Rectal smooth muscle tissue (tissue), 1 donor: ENCODE results near the gene MYO18B.
A peak's percentile ranks its signal among the peaks of the same experiment; 100 is the strongest.
"Not testable (repeated sequence)": the region's sequence is repeated elsewhere in the genome, so short reads cannot be mapped to it uniquely, and the experiment has no call there.

Experiments used
- H3K27ac ChIP-seq: one replicate; pipeline ENCODE4 v1.7.0; 2013; ENCODE audit warnings: low read depth, low read length, inconsistent platforms
- H3K27me3 ChIP-seq: one replicate; pipeline ENCODE4 v1.7.0; 2013; ENCODE audit warnings: low read length; ENCODE audit not compliant: control insufficient read depth, insufficient read depth
- H3K36me3 ChIP-seq: one replicate; pipeline ENCODE4 v1.7.0; 2013; ENCODE audit warnings: low read length; ENCODE audit not compliant: control insufficient read depth, insufficient read depth
- H3K4me1 ChIP-seq: one replicate; pipeline ENCODE4 v1.7.0; 2013; ENCODE audit warnings: low read length; ENCODE audit not compliant: control insufficient read depth, insufficient read depth
- H3K4me3 ChIP-seq: one replicate; pipeline ENCODE4 v1.7.0; 2013; ENCODE audit warnings: low read length
- H3K9ac ChIP-seq: one replicate; pipeline ENCODE4 v1.7.0; 2013; ENCODE audit warnings: low read length

MYO18B gene

GRCh38 chr22:25702571-25703167 lies 39.3 kb upstream of the MYO18B start:
- Histone ChIP-seq H3K4me3 (no peak overlapping the region), H3K4me1 (no peaks in the 10 kb centered on the region), H3K27ac (no peak overlapping the region), H3K36me3 (no peaks in the 10 kb centered on the region), H3K9ac (no peak overlapping the region), H3K27me3 (no peaks in the 10 kb centered on the region)

DNA sequence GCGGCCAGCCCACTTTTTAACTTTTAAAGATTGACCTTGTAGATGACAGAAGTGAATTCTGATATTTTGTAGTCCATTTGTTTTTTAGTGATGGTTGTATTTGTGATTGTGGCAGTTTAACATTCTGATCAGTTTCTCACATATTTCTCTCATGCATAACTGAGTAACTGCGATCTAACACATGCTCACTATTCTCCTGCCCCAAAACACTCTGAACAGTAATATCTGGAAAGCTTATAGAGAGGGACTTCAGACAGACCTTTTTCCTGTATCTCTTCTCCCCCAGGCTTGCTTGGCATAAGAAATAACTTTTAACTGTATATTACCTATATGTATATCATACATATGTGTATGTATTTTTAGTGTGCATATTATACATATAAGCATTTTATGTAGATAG lies 37.3 kb upstream of the MYO18B start:
- no peaks in the 10 kb centered on the region for H3K4me1 ChIP-seq
- H3K9ac ChIP-seq = no peak overlapping the region
- no peak overlapping the region for H3K27ac ChIP-seq
- no peak overlapping the region for H3K4me3 ChIP-seq
- no peaks in the 10 kb centered on the region for H3K27me3 ChIP-seq
- no peaks in the 10 kb centered on the region for H3K36me3 ChIP-seq

- H3K9ac ChIP-seq = no peak overlapping the region
- H3K36me3 ChIP-seq = no peaks in the 10 kb centered on the region
- no peak overlapping the region for H3K27ac ChIP-seq
- no peaks in the 10 kb centered on the region for H3K27me3 ChIP-seq
- no peak overlapping the region for H3K4me3 ChIP-seq
- no peaks in the 10 kb centered on the region for H3K4me1 ChIP-seq
These were observed 35.8 kb upstream of the MYO18B start for GRCh38 chr22:25706197-25706596.

DNA sequence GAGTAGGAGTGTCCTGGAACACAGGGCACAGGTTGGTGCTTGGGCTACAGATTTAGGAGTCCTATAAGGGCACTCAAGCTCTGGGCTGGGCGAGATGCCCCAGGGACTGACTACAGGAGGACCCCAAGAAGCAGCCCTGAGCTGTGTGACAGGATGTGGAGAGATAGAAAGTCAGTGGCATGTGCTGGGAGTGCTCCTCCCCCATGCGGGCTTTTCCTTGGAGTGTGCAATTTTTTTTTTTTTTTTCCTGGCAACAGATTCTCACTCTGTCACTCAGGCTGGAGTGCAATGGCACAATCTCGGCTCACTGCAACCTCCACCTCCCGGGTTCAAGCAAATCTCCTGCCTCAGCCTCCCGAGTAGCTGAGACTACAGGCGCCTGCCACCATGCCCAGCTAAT lies 33.6 kb upstream of the MYO18B start:
- not testable (repeated sequence) for H3K4me1 ChIP-seq, H3K36me3 ChIP-seq, H3K9ac ChIP-seq, H3K27ac ChIP-seq, H3K27me3 ChIP-seq, H3K4me3 ChIP-seq

GRCh38 chr22:25709758-25710157 lies 32.2 kb upstream of the MYO18B start:
- H3K4me1 ChIP-seq = no peaks in the 10 kb centered on the region
- no peak overlapping the region for H3K9ac ChIP-seq
- H3K27me3 ChIP-seq = no peaks in the 10 kb centered on the region
- H3K36me3 ChIP-seq = no peaks in the 10 kb centered on the region
- H3K4me3 ChIP-seq = no peak overlapping the region
- H3K27ac ChIP-seq = no peak overlapping the region

GRCh38 chr22:25710501-25710900 lies 31.5 kb upstream of the MYO18B start:
- no peak overlapping the region for H3K4me3 ChIP-seq
- H3K27me3 ChIP-seq = no peaks in the 10 kb centered on the region
- H3K4me1 ChIP-seq = no peaks in the 10 kb centered on the region
- H3K27ac ChIP-seq = no peak overlapping the region
- no peaks in the 10 kb centered on the region for H3K36me3 ChIP-seq
- no peak overlapping the region for H3K9ac ChIP-seq

GRCh38 chr22:25711491-25711890 lies 30.5 kb upstream of the MYO18B start:
- no peaks in the 10 kb centered on the region for H3K27me3 ChIP-seq
- no peaks in the 10 kb centered on the region for H3K4me1 ChIP-seq
- H3K9ac ChIP-seq = no peak overlapping the region
- no peaks in the 10 kb centered on the region for H3K36me3 ChIP-seq
- H3K4me3 ChIP-seq = no peak overlapping the region
- no peak overlapping the region for H3K27ac ChIP-seq

- Histone ChIP-seq H3K27ac (no peak overlapping the region), H3K36me3 (no peaks in the 10 kb centered on the region), H3K27me3 (no peaks in the 10 kb centered on the region), H3K4me1 (no peaks in the 10 kb centered on the region), H3K9ac (no peak overlapping the region), H3K4me3 (no peak overlapping the region)
These were observed 29.2 kb upstream of the MYO18B start for GRCh38 chr22:25712661-25713400.

- H3K36me3 ChIP-seq = no peaks in the 10 kb centered on the region
- H3K4me3 ChIP-seq = no peak overlapping the region
- no peaks in the 10 kb centered on the region for H3K27me3 ChIP-seq
- no peak overlapping the region for H3K27ac ChIP-seq
- H3K9ac ChIP-seq = no peak overlapping the region
- H3K4me1 ChIP-seq = no peaks in the 10 kb centered on the region
These were observed 27.9 kb upstream of the MYO18B start for GRCh38 chr22:25714070-25714469.

- H3K27ac ChIP-seq = peak overlapping the region; percentile 27
- no peak overlapping the region for H3K9ac ChIP-seq
- no peaks in the 10 kb centered on the region for H3K27me3 ChIP-seq
- H3K4me3 ChIP-seq = no peak overlapping the region
- H3K36me3 ChIP-seq = no peaks in the 10 kb centered on the region
- H3K4me1 ChIP-seq = no peaks in the 10 kb centered on the region
These were observed 27.2 kb upstream of the MYO18B start for GRCh38 chr22:25714739-25715138.

DNA sequence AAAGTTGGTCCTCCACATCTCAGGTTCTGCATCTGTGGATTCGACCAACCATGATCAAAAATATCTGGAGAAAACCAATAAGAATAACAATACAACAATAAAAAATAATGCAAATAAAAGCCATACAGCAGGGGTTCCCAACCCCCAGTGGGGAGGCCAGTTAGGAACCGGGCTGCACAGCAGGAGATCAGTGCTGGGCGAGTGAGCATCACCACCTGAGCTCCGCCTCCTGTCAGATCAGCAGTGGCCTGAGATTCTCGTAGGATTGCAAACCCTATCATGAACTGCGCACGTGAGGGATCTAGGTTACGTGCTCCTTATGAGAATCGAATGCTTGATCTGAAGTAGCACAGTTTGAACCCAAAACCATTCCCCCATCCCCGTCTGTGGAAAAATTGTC lies 25.4 kb upstream of the MYO18B start:
- Histone ChIP-seq H3K27me3 (no peaks in the 10 kb centered on the region), H3K4me1 (no peaks in the 10 kb centered on the region), H3K4me3 (no peak overlapping the region), H3K9ac (no peak overlapping the region), H3K36me3 (no peaks in the 10 kb centered on the region), H3K27ac (no peak overlapping the region)

DNA sequence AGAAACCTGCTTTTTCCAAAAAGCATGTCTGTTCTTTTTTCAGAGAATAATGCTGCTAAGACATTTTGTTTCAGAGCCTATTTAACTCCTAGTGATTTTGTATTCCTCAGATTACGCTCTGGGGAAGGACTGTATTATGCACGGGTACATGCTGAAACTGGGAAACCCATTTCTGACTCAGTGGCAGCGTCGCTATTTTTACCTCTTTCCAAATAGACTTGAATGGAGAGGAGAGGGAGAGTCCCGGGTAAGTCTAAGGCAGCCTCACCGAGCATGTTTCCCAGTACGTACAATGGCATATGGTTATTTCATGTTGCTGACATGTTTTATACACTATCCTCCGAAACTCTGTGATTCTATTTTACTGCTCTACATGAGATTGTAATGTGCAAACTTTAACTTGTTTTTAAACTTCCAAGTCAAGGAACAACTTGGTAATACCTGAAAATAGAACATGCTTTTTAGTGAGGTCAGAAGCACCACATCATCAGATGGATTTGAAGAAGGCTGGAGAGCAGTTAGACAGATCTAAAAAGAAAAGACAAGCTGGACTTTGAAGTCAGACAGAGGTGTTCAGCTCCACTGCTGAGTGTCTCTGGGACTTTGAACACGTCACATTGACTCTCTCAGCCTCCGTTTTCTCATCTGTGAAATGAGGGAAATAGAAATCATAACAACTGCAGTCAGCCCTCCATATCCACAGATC lies 23.7 kb upstream of the MYO18B start:
- Histone ChIP-seq H3K4me1 (no peaks in the 10 kb centered on the region), H3K4me3 (no peak overlapping the region), H3K9ac (no peak overlapping the region), H3K27me3 (no peaks in the 10 kb centered on the region), H3K27ac (peak overlapping the region; percentile 6), H3K36me3 (peaks cover 4% of the 10 kb centered on the region)

GRCh38 chr22:25722223-25722622 lies 19.8 kb upstream of the MYO18B start:
- Histone ChIP-seq H3K4me1 (no peaks in the 10 kb centered on the region), H3K9ac (no peak overlapping the region), H3K4me3 (no peak overlapping the region), H3K27me3 (no peaks in the 10 kb centered on the region), H3K27ac (no peak overlapping the region), H3K36me3 (peaks cover 6% of the 10 kb centered on the region)
